MM.1S (cell line): ENCODE results near the gene ZBTB17.

Source experiments
- EZH2phosphoT487 ChIP-seq: fragments of 300-600 bp; sonication (generic); IDR thresholded peaks from 2 replicates; pipeline ENCODE4 v1.6.1; 2018; ENCODE audit warnings: antibody characterized with exemption, low read length
- TF ChIP-seq, protein P1 (sequence below): fragments of 300-600 bp; sonication (generic); IDR thresholded peaks from 2 replicates; pipeline ENCODE4 v1.5.1; 2016; ENCODE audit warnings: antibody characterized with exemption, low read length, mixed read lengths

DNA sequence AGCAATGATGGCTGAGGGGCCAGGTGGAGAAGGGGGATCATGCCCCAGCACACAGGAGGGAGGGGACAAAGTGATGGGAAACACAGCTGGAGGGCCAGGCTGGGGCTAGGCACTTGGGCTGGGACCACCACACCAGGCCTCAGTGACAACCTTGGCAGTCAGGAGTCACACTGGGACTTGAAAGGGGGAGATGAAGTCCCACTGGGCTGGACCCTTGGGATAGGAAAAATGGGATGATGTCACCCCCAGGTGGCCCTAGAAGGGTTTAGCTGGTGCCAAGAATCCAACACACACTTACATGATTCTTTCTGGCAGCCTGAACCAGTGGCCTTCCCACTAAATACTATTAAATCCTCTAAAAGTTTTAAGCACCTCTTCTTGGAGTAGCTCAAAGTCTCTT lies 17.1 kb downstream of the ZBTB17 start:
- TF ChIP-seq, protein P1, sequence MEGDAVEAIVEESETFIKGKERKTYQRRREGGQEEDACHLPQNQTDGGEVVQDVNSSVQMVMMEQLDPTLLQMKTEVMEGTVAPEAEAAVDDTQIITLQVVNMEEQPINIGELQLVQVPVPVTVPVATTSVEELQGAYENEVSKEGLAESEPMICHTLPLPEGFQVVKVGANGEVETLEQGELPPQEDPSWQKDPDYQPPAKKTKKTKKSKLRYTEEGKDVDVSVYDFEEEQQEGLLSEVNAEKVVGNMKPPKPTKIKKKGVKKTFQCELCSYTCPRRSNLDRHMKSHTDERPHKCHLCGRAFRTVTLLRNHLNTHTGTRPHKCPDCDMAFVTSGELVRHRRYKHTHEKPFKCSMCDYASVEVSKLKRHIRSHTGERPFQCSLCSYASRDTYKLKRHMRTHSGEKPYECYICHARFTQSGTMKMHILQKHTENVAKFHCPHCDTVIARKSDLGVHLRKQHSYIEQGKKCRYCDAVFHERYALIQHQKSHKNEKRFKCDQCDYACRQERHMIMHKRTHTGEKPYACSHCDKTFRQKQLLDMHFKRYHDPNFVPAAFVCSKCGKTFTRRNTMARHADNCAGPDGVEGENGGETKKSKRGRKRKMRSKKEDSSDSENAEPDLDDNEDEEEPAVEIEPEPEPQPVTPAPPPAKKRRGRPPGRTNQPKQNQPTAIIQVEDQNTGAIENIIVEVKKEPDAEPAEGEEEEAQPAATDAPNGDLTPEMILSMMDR: no peak
- TF ChIP-seq EZH2phosphoT487: no peak
